ENCODE measurements around the gene SERPINB6. TPM values are rescaled to one million over a fixed set of nuclear protein-coding genes. Genes with fewer than 3 reads are reported as not detected.

Gene SERPINB6
- total and polyA plus RNA-seq, 2 of the 4 experiments (the other 2 are of a cell fraction) = 37.1 to 91.1 TPM

- no CpG with 5 or more reads among the region's 5 CpGs for WGBS, 2 experiments (ENCODE audit: extremely low coverage in 2 of 2, insufficient read length in 1 of 2)
- ATAC-seq (ENCODE audit: low read depth) (no peak), DNase-seq (no peak)
- no peak overlapping the region for H4K8ac ChIP-seq (ENCODE audit: low read depth in 2 of 2, low read length in 2 of 2)
- H3K27me3 ChIP-seq (ENCODE audit: control insufficient read depth, insufficient read depth, low read length) = no peaks in the 10 kb centered on the region
- H3K79me1 ChIP-seq (ENCODE audit: low read depth in 1 of 2, low read length in 2 of 2) = peaks cover 0 to 13% of the 10 kb centered on the region in 2 experiments; a peak in 2 of 4 replicates
- no peak overlapping the region for H3K23ac ChIP-seq (ENCODE audit: low read depth, low read length)
- in situ Hi-C loops (cut with MboI; ENCODE audit: low sequenced_read_pairs) (no loop called here), dilution Hi-C loops (cut with HindIII; ENCODE audit: low sequenced_read_pairs, unreplicated experiment) (no loop called here), intact Hi-C loops (cut with micrococcal nuclease) (no loop called here)
- H3K36me3 ChIP-seq (ENCODE audit: control insufficient read depth, insufficient read depth, low read length) = peaks cover 16% of the 10 kb centered on the region
- H2BK5ac ChIP-seq (ENCODE audit: low read depth, low read length, poor library complexity, severe bottlenecking) = no peak overlapping the region
- no peak overlapping the region for H2AK5ac ChIP-seq (ENCODE audit: low read depth, low read length)
- H3K9me3 ChIP-seq (ENCODE audit: control insufficient read depth, insufficient read depth, low read length) = no peaks in the 10 kb centered on the region
- no peak overlapping the region for H3K14ac ChIP-seq (replicated peaks; ENCODE audit: low read depth, low read length)
- peaks cover 6% of the 10 kb centered on the region; the same call in 1 of the 2 replicates for H3K9me1 ChIP-seq (ENCODE audit: insufficient read depth, low read length)
- H3K56ac ChIP-seq (ENCODE audit: extremely low read depth, insufficient read depth, low read length) = no peak overlapping the region
- TF ChIP-seq CTCF (conservative IDR thresholded peaks at IDR 0.05; ENCODE audit: low read depth, low read length) = no peak
- no peak for TF ChIP-seq MXI1 (IDR thresholded peaks at IDR 0.05; ENCODE audit: borderline replicate concordance, low read depth, low read length)
- no peak for TF ChIP-seq RCOR1 (IDR thresholded peaks at IDR 0.05; ENCODE audit: insufficient replicate concordance, low read length)
- ChIA-PET CTCF (interaction anchor here (0.6 to 1.4 kb wide), 4 partner anchors 9 to 1347 kb away, joined by 3 to 8 read pairs (median 4); no protein-coding TSS in a partner anchor), POLR2A (ENCODE audit: unreplicated experiment) (no interaction called here)
- no peak overlapping the region for H3K4ac ChIP-seq (ENCODE audit: low read depth, low read length)
- H3K9ac ChIP-seq (ENCODE audit: low read depth, low read length) = no peak overlapping the region
- H2BK120ac ChIP-seq (ENCODE audit: low read depth, low read length) = no peak overlapping the region
- no peak overlapping the region for H3K18ac ChIP-seq (ENCODE audit: low read depth, low read length)
- H3K4me1 ChIP-seq (ENCODE audit: control insufficient read depth, insufficient read depth, low read length) = no peaks in the 10 kb centered on the region
- no TSS peak for BruUV-seq (replicated peaks)
- H4K91ac ChIP-seq (ENCODE audit: insufficient read depth, low read depth, low read length) = no peak overlapping the region
- H4K20me1 ChIP-seq (ENCODE audit: insufficient read depth, low read length) = no peaks in the 10 kb centered on the region
- H2BK20ac ChIP-seq (ENCODE audit: low read depth, low read length) = no peak overlapping the region
- no peak overlapping the region for H2AFZ ChIP-seq (replicated peaks; ENCODE audit: low read length, poor library complexity)
- no peak overlapping the region for H2BK15ac ChIP-seq (ENCODE audit: low read depth, low read length)
- H3K4me2 ChIP-seq (ENCODE audit: low read depth, low read length) = no peak overlapping the region
- H4K5ac ChIP-seq (ENCODE audit: low read depth, low read length) = no peak overlapping the region
- H2AK9ac ChIP-seq (replicated peaks; ENCODE audit: low read depth, low read length, poor library complexity) = no peak overlapping the region
- no peak overlapping the region for H3K4me3 ChIP-seq (ENCODE audit: insufficient read depth, low read depth, low read length)
- no peak overlapping the region for H3K27ac ChIP-seq (ENCODE audit: insufficient read depth, low read length)
Measured at GRCh38 chr6:2943564-2943955, 27.8 kb downstream of the SERPINB6 start.
